Neural progenitor cell (in vitro differentiated cells): ENCODE data around the gene CLEC11A.

Source experiments
- EZH2 ChIP-seq: fragments of 200-600 bp; sonication (generic); IDR thresholded peaks from 2 replicates; pipeline ENCODE4 v1.6.1; 2017; ENCODE audit warnings: antibody characterized with exemption, mild to moderate bottlenecking, moderate library complexity
- TF ChIP-seq, protein P1 (sequence below): fragments of 200-600 bp; sonication (generic); IDR thresholded peaks from 2 replicates; pipeline ENCODE4 v1.5.1; 2017; ENCODE audit warnings: antibody characterized with exemption, mild to moderate bottlenecking

DNA sequence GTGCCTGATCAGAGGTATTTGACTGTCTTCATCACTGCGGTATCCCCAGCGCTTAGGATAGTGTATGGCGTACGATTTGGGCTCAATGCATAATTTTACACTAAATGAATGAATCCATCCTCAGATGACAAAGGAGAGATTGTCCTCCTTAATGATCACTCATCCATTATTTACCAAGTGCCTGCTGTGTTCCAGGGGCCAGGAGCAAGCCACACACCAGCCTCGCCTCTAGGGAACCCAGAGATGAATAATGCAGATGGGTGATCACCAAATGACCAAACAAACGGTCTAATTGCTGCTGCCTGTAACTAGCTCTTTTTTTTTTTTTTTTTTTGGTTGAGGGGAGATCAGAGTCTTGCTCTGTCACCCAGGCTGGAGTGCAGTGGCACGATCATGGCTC lies 41.2 kb downstream of the CLEC11A start:
- no peak for TF ChIP-seq EZH2
- TF ChIP-seq, protein P1, sequence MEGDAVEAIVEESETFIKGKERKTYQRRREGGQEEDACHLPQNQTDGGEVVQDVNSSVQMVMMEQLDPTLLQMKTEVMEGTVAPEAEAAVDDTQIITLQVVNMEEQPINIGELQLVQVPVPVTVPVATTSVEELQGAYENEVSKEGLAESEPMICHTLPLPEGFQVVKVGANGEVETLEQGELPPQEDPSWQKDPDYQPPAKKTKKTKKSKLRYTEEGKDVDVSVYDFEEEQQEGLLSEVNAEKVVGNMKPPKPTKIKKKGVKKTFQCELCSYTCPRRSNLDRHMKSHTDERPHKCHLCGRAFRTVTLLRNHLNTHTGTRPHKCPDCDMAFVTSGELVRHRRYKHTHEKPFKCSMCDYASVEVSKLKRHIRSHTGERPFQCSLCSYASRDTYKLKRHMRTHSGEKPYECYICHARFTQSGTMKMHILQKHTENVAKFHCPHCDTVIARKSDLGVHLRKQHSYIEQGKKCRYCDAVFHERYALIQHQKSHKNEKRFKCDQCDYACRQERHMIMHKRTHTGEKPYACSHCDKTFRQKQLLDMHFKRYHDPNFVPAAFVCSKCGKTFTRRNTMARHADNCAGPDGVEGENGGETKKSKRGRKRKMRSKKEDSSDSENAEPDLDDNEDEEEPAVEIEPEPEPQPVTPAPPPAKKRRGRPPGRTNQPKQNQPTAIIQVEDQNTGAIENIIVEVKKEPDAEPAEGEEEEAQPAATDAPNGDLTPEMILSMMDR, result no peak
